DND-41 (cell line): ENCODE data around the gene OSBPL3.

Experiments used
- ATAC-seq: fragments of 200-7000 bp; cut with Tn5 transposase; 3 replicates; pipeline ENCODE4 v1.9.1; 2021; ENCODE audit warnings: low read depth; ENCODE audit not compliant: insufficient read depth
- DNase-seq: peaks from one replicate; pipeline ENCODE4 v3.0.0-alpha.2; 2020
- H2AFZ ChIP-seq: 2 replicates; pipeline ENCODE4 v1.6.0; 2012; ENCODE audit warnings: low read depth, low read length
- H3K27ac ChIP-seq: 2 replicates; pipeline ENCODE4 v1.5.1; 2012; ENCODE audit warnings: low read length, inconsistent platforms
- H3K27me3 ChIP-seq: fragments of 200-600 bp; sonication (generic); 2 replicates; pipeline ENCODE4 v1.6.0; 2012; ENCODE audit warnings: low read length, mild to moderate bottlenecking, inconsistent platforms; ENCODE audit not compliant: insufficient read depth, poor library complexity
- H3K36me3 ChIP-seq: 2 replicates; pipeline ENCODE4 v1.5.1; 2012; ENCODE audit warnings: low read length, inconsistent platforms; ENCODE audit not compliant: insufficient read depth
- H3K4me1 ChIP-seq: 2 replicates; pipeline ENCODE4 v1.5.1; 2012; ENCODE audit warnings: mild to moderate bottlenecking, low read length; ENCODE audit not compliant: insufficient read depth
- H3K4me2 ChIP-seq: 2 replicates; pipeline ENCODE4 v1.6.0; 2012; ENCODE audit warnings: mild to moderate bottlenecking, moderate library complexity, low read length, inconsistent platforms; ENCODE audit not compliant: insufficient read depth
- H3K4me3 ChIP-seq, 2 experiments: fragments of 200-600 bp in 1 of 2; shearing (Covaris generic) in 1 of 2; 2 replicates each; pipeline ENCODE4 v1.5.1; 2012 to 2016; ENCODE audit warnings: inconsistent platforms in 2 of 2, low read length in 2 of 2, mild to moderate bottlenecking in 2 of 2, low read depth in 1 of 2, moderate library complexity in 1 of 2
- H3K79me2 ChIP-seq: 2 replicates; pipeline ENCODE4 v1.6.0; 2012; ENCODE audit warnings: low read length, inconsistent platforms; ENCODE audit not compliant: insufficient read depth
- H3K9ac ChIP-seq: 2 replicates; pipeline ENCODE4 v1.6.0; 2012; ENCODE audit warnings: low read depth, mild to moderate bottlenecking, inconsistent platforms, low read length, moderate library complexity
- H3K9me3 ChIP-seq: 2 replicates; pipeline ENCODE4 v1.5.1; 2012; ENCODE audit warnings: low read length, moderate library complexity, mild to moderate bottlenecking, inconsistent platforms; ENCODE audit not compliant: insufficient read depth, severe bottlenecking
- H4K20me1 ChIP-seq: 2 replicates; pipeline ENCODE4 v1.6.0; 2012; ENCODE audit warnings: low read length; ENCODE audit not compliant: insufficient read depth
- EZH2 ChIP-seq: IDR thresholded peaks from 3 replicates; pipeline ENCODE4 v1.6.1; 2012; ENCODE audit warnings: borderline replicate concordance, low read depth, mild to moderate bottlenecking, moderate library complexity, low read length, inconsistent platforms; ENCODE audit not compliant: severe bottlenecking
- TF ChIP-seq, protein P1 (sequence below): IDR thresholded peaks from 2 replicates; pipeline ENCODE4 v1.5.1; 2012; ENCODE audit warnings: borderline replicate concordance, low read length, moderate library complexity, mild to moderate bottlenecking; ENCODE audit not compliant: poor library complexity, severe bottlenecking; ENCODE audit errors: extremely low read depth

Gene OSBPL3

DNA sequence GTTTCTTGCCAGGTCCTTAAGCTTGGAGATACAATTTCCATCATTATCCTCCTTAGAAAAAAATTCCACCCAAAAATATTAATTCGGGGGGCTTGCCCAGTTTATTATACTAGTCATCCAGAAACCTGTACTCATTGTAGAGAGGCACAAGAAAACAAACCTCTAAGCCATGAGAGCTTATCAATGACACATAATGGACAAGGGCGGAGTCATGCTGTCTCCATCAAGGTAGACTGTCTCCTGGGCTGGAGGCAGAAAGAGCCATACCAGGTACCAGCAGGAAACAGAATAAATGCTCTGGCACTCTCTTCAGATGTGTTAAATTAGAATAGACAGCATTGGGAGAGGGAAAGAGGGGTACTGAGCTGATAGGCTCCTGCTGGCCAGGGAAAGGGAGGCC is 153.0 kb downstream of the OSBPL3 start:
- TF ChIP-seq, protein P1, sequence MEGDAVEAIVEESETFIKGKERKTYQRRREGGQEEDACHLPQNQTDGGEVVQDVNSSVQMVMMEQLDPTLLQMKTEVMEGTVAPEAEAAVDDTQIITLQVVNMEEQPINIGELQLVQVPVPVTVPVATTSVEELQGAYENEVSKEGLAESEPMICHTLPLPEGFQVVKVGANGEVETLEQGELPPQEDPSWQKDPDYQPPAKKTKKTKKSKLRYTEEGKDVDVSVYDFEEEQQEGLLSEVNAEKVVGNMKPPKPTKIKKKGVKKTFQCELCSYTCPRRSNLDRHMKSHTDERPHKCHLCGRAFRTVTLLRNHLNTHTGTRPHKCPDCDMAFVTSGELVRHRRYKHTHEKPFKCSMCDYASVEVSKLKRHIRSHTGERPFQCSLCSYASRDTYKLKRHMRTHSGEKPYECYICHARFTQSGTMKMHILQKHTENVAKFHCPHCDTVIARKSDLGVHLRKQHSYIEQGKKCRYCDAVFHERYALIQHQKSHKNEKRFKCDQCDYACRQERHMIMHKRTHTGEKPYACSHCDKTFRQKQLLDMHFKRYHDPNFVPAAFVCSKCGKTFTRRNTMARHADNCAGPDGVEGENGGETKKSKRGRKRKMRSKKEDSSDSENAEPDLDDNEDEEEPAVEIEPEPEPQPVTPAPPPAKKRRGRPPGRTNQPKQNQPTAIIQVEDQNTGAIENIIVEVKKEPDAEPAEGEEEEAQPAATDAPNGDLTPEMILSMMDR, result no peak
- no peak for TF ChIP-seq EZH2
- DNase-seq, result no peak
- H3K4me3 ChIP-seq, result no peak overlapping the region
- no peak overlapping the region for H3K27ac ChIP-seq
- H3K9me3 ChIP-seq, result no peaks in the 10 kb centered on the region
- H3K9ac ChIP-seq, result no peak overlapping the region
- H3K4me2 ChIP-seq, result no peak overlapping the region
- H3K27me3 ChIP-seq, result no peaks in the 10 kb centered on the region
- no peak for ATAC-seq
- H3K4me1 ChIP-seq, result peaks cover 18% of the 10 kb centered on the region
- 0 out of 2 replicates have a peak, but pooled peaks cover under 1% of the 10 kb centered on the region for H4K20me1 ChIP-seq
- no peaks in the 10 kb centered on the region for H3K79me2 ChIP-seq
- no peak overlapping the region for H2AFZ ChIP-seq
- H3K36me3 ChIP-seq, result peaks cover 40% of the 10 kb centered on the region

GRCh38 chr7:24826662-24827020 is 153.3 kb downstream of the OSBPL3 start:
- no peaks in the 10 kb centered on the region for H3K9me3 ChIP-seq
- DNase-seq (peak; percentile 48), ATAC-seq (peak; percentile 84)
- no peak overlapping the region for H3K27ac ChIP-seq
- peaks cover 40% of the 10 kb centered on the region for H3K36me3 ChIP-seq
- no peak overlapping the region for H2AFZ ChIP-seq
- no peak overlapping the region for H3K4me3 ChIP-seq
- peaks cover 22% of the 10 kb centered on the region for H3K4me1 ChIP-seq
- no peak for TF ChIP-seq EZH2
- TF ChIP-seq, protein P1, result no peak
- H3K9ac ChIP-seq, result no peak overlapping the region
- 0 out of 2 replicates have a peak, but pooled peaks cover 4% of the 10 kb centered on the region for H4K20me1 ChIP-seq
- no peaks in the 10 kb centered on the region for H3K27me3 ChIP-seq
- H3K4me2 ChIP-seq, result no peak overlapping the region
- H3K79me2 ChIP-seq, result no peaks in the 10 kb centered on the region

- H3K9ac ChIP-seq, result no peak overlapping the region
Observed at GRCh38 chr7:24825931-24826661, 153.9 kb downstream of the OSBPL3 start.

More at GRCh38 chr7:24825931-24826661, 153.9 kb downstream of the OSBPL3 start:
- H3K9me3 ChIP-seq, result no peaks in the 10 kb centered on the region
- no peak overlapping the region for H3K4me3 ChIP-seq
- H3K36me3 ChIP-seq, result peaks cover 40% of the 10 kb centered on the region
- no peaks in the 10 kb centered on the region for H3K27me3 ChIP-seq
- H4K20me1 ChIP-seq, result 0 out of 2 replicates have a peak, but pooled peaks cover 4% of the 10 kb centered on the region
- TF ChIP-seq, protein P1, result no peak
- no peak for TF ChIP-seq EZH2
- DNase-seq (no peak), ATAC-seq (peak; percentile 4; the same call in 1 of the 3 replicates)
- H3K27ac ChIP-seq, result no peak overlapping the region
- no peaks in the 10 kb centered on the region for H3K79me2 ChIP-seq
- no peak overlapping the region for H2AFZ ChIP-seq
- H3K4me2 ChIP-seq, result no peak overlapping the region
- H3K4me1 ChIP-seq, result peaks cover 28% of the 10 kb centered on the region
